HG03565 (cell line): Measurements from ENCODE around the gene BGN.

Experiments used
- ATAC-seq: cut with Tn5 transposase; IDR thresholded peaks from one replicate; pipeline ENCODE4 v1.9.1; 2021; ENCODE audit warnings: mild to moderate bottlenecking, moderate library complexity; ENCODE audit not compliant: unreplicated experiment

The BGN gene

DNA sequence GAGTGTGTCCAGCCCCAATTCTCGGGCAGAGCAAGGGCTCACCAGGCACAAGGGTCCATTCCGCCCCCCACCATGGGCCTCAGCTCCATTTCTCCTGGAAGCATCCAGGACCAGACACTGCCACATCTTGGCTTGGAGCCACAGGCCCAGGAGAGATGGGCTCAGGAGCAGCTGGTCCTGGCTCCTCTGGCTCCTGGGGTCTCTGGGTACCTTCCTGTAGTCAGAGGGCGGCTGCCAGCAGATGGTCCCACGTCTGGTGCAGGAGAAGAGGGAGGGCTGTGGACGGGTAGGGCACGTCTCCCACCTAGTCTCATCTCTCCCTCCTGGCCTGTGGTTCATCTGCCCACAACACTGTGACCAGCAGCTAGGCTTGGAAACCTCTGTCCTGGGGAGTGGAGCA lies 30.7 kb downstream of the BGN start:
- no peak for ATAC-seq

DNA sequence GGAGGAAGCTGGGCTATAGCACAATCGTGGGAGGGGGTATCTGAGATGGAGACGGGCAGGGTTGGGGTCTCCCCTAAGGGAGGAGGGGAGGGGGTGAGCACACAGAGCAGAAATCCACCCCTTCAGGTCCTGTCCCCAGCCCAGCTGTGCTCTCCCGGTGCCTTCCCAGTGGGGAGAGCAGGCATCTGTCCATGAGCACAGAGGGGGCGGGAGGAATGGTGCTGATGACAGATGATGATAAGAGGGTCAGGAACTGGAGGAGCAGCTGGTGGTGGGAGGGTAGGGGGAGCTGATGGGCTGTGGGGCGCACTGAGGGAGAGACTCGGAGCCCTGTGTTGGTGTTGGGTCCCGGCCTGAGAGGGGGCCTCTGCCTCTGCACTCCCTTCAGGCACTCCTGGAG lies 31.3 kb downstream of the BGN start:
- no peak for ATAC-seq

DNA sequence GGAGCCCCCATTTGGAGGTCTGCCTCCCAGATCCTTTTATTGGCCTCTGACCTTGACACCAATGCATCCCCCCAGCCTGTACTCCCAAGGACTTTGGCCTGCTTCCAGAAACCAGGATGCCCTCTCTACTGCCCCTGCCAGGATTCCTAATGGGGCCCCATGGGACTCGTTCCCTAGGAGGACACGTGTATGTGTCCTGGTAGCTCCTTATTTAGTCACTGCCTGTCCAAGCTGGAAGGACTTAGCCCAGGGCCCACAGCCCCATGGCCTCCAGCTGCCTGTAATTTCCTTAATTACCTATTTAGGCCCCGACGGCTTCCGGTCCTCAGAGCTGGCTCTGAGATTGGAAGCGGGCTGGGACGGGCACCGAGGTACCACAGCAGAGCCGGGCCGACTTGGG lies 32.0 kb downstream of the BGN start:
- no peak for ATAC-seq

DNA sequence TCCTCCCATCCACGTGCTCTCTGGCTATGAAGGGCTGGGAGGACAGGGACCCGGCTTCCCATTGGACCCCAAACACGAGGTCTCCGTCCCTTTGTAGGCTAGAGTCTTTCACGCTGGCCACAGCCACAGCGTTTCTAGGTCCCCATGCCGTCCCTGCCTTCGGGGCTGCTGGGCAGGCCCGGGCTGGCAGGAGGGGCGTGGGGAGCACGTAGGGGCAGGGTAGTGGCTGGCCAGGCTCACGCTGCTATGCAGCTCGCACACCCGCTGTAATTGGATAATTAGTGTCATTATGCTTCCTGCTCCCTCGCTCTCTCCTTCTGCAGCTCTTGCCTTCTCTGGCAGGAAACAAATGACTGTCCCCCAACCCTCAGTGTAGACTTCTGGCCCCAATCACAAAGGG lies 32.4 kb downstream of the BGN start:
- ATAC-seq: no peak

DNA sequence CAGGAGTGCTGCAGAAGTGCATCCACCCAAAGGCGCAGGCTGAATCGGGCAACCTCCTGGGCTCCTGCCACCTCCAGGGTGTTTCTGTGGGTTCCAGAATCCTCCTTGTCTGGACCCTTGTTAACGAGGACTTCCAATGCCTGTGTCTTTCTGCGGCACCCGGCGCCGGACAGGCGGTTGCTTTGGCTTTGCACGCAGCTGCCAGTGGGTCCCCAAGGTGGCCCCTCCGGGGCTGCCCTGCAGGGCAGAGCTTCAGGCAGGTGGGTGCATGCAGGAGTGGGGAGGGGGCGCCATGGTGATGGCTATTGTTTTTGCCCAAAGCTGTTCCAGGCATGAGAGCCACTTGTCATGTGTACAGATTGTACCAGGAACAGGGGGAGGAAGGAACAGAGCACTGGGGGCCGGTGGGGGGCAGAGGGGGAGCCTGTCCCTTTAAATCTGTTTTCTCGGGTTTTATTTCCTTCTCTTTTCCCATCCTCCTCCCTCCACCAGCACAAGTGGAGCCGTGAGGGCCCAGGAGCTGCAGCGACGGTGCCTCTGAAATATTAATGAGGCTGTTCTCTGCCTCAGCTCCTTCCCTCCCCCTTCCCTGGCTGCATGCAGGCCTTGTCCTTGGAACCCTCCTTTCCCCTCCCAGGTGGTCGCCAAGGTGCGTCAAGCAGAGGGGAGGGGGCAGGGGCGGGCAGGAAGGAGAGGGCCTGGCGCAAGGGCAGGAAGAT lies 35.8 kb downstream of the BGN start:
- ATAC-seq: no peak

DNA sequence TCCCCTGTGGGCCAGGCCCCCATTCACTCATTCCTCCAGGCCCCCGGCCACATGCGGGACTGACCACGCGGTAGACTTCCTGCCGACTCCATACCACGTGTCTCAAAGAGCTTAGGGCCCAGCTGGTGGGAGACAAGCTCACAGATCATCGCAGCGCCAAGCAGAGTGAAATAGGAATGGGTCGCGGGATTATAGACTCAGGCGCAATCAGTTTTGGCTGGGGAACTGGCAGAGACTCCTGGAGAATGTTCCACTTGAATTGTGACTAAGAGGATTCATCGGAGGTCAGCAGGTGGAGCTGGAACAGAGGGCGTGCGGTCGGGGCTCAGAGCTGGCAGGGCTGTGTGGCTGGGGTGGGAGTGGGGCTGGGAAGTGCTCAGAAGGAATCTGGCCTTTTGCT lies 38.3 kb downstream of the BGN start:
- ATAC-seq: no peak

DNA sequence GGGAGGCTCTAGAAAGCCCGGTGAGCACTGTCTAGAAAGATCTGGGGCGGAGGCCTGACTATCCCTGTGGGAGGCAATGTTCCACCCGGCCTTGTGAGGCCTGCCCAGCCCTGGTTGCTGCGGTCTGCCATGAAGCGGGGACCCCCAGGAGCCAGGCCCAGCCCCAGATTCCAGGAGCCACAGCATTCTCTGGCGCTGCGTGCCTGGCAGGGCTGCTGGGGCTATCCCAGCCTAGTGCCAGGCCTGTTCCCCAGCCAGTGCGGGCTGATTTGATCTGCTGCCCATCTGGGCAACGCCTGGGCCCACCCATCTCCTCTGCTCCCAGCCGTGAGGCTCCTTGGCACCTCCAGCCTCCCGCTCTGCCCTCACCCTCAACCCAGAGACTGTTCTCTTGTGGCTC lies 42.3 kb downstream of the BGN start:
- no peak for ATAC-seq

DNA sequence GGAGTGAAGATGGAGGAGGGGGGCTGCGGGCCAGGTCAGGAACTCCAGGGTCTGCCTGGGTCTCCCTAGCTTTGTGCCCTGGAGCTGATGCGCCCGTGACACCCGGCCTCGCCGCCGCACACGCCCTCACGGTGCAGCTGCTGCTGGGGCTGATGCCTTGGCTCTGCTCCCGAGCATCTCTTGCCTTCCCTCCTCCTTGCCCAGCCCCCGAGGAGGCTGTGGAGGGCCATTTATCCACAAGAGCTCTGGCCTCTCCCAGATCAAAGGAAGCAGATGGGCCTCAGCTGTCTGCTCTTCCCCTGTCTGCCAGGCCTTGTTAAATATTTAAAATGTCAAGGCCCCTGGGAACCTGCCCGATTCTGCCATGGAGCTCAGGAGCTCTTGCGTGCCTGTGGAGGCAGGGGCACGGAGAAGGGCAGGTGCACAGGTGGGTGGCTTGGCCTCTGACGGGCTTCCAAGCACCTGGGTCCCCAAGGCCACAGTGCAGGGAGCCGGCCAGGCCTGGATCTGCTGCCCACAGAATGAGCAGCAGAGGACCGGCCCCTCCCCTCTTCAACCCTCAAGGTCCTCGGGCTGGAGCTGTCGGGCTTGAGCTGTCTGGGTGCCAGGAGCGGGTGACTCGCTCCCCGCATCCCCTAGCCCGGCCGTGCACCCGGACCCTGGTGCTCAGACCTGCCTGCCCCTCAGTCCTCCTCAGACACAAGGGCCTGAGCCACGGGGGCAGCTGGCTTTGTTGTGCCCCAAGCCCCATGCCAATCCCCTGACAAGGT lies 42.9 kb downstream of the BGN start:
- no peak for ATAC-seq

DNA sequence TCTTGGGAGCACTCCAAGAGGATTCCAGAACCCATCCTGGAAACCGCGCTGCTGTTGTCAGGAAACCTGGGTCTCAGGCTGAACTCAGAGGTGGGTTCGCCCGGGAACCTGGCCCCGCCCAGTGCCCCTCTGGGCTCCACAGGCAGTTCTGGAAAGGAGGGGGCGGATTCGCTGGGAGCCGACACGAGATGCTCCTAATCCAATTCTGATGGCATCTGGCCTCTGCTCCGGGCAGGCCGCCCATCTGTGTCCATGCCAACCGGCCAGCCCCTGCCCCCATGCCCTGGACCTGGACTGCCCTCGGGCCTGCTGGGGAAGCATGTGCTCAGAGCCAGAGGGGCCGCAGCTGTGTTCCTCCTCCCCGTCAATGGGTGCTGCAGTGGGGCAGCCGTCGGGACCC lies 43.6 kb downstream of the BGN start:
- no peak for ATAC-seq

DNA sequence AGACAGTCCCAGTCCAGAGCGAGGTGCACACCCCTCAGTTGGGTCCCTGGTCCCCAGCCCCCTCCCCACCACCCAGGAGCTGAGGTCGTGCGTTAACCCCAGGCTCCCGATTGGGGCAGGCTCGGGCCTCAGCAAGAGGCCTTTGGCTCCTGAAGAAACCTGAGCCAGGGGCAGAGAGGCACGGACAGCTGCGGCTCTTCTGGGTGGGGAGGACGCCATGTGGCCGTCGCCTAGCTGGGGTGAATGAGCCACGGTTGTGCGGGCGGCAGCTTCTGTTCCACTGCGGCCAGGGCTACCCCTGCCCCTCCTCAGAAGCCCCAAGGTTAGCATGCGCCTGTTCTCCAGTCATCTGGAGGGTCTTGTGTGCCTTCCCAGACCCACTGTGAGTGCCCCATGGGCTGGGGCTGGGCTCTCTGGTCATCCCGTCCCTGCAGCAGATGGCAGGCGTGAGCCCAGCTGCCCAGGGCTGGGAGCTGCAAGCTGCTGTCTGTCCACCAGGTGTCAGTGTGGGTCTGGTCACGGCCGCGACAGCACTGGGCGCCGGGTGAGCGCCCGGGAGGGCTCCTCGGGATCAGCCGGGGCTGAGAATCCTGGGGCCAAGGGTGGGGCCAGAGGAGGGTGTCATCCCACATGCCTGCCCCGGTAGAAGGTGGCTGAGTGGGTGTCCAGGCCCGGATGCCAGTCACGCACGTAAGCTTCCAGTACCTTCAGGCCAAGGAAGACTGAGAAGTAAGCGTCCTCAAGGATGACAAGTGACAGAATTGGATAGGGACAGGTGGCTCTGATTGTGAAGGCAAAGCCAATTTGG lies 44.6 kb downstream of the BGN start:
- no peak for ATAC-seq

DNA sequence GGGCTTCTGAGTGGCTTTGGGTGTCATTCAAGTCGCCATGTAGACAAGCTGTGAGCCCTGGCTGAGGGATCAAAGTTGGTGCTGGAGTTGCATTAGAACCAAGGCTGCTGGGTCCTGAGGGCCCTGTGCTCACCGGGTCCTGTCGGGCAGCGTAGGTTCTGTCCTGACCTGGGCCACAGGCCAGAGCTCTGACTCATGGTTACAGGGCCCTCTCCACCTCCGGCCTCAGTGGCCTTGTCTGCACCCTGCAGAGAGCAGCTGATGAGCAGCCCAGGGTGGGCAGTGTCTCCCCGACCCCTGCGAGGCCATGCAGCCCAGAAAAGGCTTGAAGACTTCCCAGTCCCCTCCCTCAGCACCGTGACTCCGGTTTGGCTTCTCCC lies 45.2 kb downstream of the BGN start:
- ATAC-seq: no peak

DNA sequence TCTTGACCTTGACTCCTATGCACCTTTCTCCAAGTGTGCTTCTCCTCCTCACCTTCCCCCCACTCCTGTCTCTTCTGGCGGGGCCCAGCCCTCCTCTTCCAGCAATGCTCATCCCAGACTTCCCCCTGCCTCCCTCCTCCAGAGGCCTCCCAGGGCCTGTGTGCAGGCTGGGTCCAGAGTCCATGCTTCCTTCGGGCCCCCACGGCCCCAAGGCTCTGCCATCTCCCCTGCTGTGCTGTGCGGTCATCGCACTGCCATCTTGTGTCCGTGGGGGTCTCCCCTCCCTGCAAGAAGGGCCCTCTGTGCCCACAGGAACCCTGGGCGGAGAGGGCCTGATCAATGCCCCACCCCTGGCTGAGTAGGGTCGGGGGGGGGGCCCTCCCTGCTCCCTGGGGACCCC lies 49.9 kb downstream of the BGN start:
- ATAC-seq: no peak

DNA sequence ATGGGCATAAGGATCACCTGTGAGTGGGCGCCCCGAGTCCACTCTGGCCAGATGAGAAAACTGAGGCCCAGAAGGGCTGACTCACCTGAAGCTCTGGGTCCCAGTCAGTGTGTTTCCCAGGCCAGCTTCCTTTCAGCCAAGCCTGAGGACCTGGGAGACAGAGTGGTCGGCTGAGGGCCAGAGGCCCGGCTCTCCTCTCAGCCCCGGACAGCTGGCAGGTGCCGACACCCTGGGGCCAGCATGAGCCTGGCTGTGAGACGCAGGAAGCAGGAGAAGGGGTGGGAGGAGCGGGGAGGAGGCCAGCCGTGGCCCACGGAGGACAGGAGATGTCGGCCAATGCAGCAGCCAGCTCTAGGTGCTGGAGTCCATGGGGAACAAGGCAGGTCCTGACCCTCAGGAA lies 51.6 kb downstream of the BGN start:
- ATAC-seq: no peak

DNA sequence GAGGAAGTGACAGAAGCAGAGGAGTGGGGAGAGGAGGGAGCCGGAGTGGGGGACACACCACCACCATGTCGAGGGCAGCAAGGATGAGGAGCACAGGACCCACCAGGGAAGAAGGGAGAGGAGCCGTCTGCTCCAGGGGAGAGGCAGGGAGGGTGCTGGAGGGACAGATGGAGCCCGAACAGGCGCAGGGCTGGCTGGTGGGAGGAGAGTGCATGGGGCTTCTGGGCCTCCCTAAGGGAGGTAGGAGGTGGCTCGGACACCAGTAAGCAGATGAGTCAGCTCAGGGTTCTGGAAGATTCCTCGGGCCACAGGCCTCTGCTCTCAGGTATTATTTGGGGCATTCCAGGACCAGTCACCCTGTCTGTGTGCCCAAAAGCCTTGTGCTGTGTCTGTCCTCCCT lies 52.4 kb downstream of the BGN start:
- ATAC-seq: no peak

DNA sequence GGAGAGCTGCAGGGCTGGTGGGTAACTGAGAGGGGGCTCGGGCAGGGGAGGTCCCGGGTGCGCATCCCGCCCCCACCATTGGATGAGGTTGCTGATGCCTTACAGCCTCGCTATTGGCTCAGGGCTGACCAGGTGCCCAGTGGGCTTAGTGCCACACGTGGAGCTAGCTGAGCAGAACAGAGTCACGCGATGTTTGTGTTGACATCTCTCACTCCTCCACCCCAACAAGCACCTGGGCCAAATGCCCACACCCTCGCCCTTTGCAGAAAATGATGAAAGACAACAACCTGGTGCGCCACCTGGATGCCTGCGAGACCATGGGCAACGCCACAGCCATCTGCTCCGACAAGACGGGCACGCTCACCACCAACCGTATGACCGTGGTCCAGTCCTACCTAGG lies 54.5 kb downstream of the BGN start:
- ATAC-seq: no peak

DNA sequence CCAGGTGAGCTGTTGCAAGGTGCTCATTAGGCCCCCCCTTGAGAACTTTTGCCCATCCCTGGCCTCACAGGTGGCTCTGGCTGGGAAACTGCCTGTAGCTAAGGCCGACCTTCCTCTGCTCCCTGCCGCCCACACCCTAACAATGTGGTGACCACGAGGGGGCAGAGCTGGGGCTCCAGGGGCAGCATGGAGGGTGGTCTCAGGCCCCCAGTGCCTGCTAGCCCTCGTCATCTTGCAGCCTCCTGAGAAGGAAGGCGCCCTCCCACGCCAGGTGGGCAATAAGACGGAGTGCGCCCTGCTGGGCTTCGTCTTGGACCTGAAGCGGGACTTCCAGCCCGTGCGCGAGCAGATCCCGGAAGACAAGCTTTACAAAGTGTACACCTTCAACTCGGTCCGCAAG lies 55.0 kb downstream of the BGN start:
- no peak for ATAC-seq

DNA sequence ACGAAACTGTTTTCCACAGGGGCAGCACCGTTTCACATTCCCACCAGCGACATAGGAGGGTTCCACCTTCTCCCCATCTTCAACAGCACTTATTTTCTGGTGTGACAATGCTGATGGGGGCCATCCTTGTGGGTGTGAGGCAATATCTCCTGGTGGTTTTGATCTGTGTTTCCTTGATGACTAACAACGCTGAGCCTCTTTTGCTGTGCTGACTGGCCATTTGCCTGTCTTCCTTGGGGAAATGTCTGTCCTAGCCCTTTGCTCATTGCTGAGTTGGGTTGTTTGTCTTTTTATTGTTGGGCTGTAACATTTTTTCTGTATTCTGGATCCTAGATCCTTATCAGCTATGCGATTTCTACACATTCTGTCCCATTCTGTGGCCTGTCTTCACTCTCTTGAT lies 56.4 kb downstream of the BGN start:
- no peak for ATAC-seq

DNA sequence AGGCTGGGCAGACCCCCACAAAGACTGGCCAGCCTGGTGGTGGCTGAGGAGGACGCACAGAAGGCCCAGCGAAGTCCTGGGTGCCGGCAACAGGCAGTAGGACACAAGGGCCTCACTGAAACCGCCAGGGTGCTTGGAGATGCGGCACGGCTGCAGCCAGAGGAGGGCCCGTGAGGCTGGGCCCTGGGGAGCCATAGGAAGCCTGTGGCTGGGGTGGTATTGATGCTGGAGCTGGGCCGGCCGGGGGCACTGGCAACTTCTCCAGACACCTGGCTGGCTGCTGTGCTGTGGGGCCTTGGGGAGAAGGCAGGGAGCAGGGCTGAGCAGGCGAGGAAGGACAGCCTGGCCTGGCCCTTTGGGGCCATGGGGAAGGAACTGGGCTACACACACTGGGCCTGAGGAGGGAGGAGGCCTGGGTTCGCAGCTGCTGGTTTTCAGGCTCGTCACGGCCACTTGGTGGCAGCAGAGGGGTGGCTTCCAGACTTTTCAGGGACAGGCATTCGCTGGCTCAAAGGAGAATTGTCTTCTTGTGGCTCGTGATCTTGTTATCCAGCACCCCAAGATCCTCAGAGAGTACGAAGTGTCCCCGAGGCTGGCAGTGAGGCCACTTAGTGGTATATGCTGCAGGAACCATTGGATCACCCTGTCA lies 59.9 kb downstream of the BGN start:
- ATAC-seq: no peak

DNA sequence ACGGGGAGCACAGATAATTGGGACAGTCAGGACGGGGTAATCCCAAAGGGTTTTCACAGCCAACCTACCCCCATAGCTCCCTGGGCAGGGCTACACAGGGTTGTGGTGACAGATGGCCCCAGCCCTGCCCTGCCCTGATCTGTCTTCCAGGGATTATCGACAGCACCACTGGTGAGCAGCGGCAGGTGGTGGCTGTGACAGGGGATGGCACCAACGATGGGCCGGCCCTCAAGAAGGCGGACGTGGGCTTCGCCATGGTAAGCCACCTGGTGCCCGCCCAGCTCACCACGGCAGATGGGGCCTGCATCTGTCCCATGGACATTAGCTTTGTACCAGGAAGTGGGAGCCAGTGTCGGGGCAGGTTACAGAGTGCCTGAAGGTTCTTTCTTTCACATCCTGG lies 62.0 kb downstream of the BGN start:
- no peak for ATAC-seq

DNA sequence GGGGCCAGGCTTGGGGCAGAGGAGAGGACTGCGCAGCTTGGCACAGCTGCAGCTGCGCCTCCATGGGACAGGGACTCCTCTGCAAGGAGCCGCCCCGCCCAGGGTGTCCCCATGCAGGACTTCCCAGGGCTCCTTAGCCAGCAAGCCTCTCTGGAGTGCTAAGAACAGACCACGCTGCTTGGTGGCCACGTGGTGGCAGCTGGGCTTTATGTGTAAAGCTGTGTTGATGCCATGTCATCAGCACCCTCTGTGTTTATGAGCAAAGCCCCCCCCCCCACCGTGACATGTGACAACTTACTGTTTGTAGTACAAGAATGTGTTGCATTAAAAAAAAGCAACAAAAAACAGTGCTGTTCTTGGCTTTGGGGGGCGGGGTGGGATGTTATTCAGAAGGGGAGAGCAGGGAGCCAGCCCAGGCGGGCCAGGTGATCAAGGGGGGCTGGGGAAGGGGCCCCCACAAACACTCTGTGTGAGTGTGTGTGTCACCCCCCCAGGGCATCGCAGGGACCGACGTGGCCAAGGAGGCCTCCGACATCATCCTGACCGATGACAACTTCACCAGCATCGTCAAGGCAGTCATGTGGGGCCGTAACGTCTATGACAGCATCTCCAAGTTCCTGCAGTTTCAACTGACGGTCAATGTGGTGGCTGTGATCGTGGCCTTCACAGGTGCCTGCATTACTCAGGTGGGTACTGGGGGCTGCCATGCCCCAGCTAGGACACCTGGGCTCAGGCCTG lies 63.0 kb downstream of the BGN start:
- no peak for ATAC-seq
